ENCODE measurements around the gene CARHSP1. TPM values are rescaled to one million over a fixed set of nuclear protein-coding genes. Genes with fewer than 3 reads are reported as not detected.
A peak's percentile ranks its signal among the peaks of the same experiment; 100 is the strongest.
"Not testable (repeated sequence)": the region's sequence is repeated elsewhere in the genome, so short reads cannot be mapped to it uniquely, and the experiment has no call there.

The CARHSP1 gene
- total RNA-seq, result 10 to 100 TPM; 42.2 to 47.8 (median 44.2) TPM

DNA sequence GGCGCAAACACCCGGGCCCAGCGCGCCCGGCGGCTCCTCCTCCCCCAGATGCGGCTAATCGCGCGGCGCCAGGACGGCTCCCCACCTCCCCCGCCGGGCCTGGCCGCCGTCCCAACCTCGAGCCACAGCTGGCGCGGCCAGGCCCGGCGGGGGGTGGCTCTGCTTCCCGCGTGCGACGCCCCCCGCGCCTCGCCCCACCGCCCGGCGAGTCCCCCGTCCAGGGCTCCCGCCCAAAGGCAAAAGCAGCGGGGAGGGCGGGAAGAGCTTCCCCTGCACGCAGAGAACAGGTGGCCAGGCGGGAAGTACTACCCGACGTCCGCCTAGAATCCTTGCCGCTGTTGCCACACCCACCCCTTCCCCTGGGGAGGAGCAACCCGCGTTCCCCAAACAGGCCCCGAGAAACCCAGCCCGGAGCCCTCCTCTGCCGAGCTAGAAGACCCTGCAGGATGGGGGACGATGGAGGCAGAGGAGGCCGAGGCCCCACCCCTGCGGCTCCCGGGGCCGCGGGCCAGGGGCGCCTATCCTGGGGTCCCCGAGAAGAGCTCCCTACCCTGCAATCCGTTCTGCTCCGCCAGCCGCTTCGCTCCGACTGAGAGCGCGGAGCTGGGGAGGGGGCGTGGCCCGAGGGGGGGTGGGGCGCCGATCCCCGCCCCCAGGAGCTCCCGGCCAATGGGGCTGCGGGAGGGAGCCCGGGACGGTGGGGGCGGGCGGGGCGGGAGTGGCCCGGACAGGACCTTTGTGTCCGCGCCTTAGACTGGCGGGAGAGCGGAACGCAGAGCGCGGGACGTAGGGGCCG lies at the start of gene CARHSP1:
TSS of gene CARHSP1 (minus strand) at position 591 of the 796 bp plus-strand sequence. CDS start 9,678 bp downstream, outside the sequence.
- TF ChIP-seq, protein P1, sequence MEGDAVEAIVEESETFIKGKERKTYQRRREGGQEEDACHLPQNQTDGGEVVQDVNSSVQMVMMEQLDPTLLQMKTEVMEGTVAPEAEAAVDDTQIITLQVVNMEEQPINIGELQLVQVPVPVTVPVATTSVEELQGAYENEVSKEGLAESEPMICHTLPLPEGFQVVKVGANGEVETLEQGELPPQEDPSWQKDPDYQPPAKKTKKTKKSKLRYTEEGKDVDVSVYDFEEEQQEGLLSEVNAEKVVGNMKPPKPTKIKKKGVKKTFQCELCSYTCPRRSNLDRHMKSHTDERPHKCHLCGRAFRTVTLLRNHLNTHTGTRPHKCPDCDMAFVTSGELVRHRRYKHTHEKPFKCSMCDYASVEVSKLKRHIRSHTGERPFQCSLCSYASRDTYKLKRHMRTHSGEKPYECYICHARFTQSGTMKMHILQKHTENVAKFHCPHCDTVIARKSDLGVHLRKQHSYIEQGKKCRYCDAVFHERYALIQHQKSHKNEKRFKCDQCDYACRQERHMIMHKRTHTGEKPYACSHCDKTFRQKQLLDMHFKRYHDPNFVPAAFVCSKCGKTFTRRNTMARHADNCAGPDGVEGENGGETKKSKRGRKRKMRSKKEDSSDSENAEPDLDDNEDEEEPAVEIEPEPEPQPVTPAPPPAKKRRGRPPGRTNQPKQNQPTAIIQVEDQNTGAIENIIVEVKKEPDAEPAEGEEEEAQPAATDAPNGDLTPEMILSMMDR (IDR thresholded peaks at IDR 0.05), result no peak
- TF ChIP-seq POLR2A (IDR thresholded peaks at IDR 0.05), result no peak
- 0 to 1% methylated on average over 21 to 24 of the region's 83 CpGs for WGBS, 2 donors
- peak; percentile 81 to 97 for DNase-seq (ENCODE audit: low spot score in 2 of 2)
- intact Hi-C loops (cut with DNase I; ENCODE audit: low total_unique reads), result no loop called here
- peak within 1 kb of the TSS; percentile 46 for H3K4me3 ChIP-seq (ENCODE audit: low read depth, poor library complexity, severe bottlenecking)

GRCh38 chr16:8917336-8917735 lies 48.5 kb upstream of the CARHSP1 start:
- WGBS, 2 donors, result 90 to 96% methylated on average over 10 of the region's 10 CpGs
- H3K4me3 ChIP-seq (ENCODE audit: low read depth, poor library complexity, severe bottlenecking); intact Hi-C loops (cut with DNase I; ENCODE audit: low total_unique reads): not testable (repeated sequence)
- peak in 1 of 2 donors; percentile 62 for DNase-seq (ENCODE audit: low spot score in 2 of 2)

- DNase-seq (ENCODE audit: low spot score in 2 of 2), result no peak
- intact Hi-C loops (cut with DNase I; ENCODE audit: low total_unique reads), result no loop called here
- 79 to 83% methylated on average over 5 of the region's 5 CpGs for WGBS, 2 donors
- H3K4me3 ChIP-seq (ENCODE audit: low read depth, poor library complexity, severe bottlenecking), result no peak overlapping the region
- no peak for TF ChIP-seq POLR2A (IDR thresholded peaks at IDR 0.05)
- TF ChIP-seq, protein P1 (IDR thresholded peaks at IDR 0.05), result no peak
Observed at GRCh38 chr16:8916541-8917225, 47.9 kb upstream of the CARHSP1 start.

DNA sequence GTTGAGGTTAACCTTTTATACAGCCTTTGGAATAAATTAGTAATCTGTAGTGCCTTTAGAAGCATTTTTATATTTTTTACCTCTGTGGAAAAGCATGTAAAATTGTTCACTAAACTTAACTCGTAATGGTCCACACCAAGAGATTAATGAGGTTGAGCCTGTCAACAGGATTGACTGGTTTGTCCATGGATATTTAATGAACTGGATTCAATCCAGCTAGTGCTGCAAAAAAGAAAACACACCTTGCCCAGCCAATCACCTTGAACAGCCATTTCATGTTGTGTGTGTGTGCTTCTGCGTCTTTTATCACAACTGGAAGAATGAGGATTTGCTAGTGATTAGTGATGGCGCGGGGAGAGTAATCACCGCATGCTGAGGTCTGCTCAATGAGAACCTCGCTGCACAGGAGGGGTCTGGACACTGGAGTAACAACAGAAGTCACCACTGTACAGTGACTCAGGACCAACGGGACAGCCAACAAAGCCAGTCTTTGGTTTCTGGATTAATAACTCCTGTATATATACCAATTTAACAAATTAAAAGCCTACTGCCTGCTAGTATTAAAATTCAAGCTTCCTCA lies 47.0 kb upstream of the CARHSP1 start:
- peak in 1 of 2 donors; percentile 36 for DNase-seq (ENCODE audit: low spot score in 2 of 2)
- intact Hi-C loops (cut with DNase I; ENCODE audit: low total_unique reads), result no loop called here
- no peak overlapping the region for H3K4me3 ChIP-seq (ENCODE audit: low read depth, poor library complexity, severe bottlenecking)
- TF ChIP-seq POLR2A (IDR thresholded peaks at IDR 0.05), result no peak
- TF ChIP-seq, protein P1 (IDR thresholded peaks at IDR 0.05), result no peak
- WGBS, 2 donors, result 75 to 76% methylated on average over 7 of the region's 7 CpGs

DNA sequence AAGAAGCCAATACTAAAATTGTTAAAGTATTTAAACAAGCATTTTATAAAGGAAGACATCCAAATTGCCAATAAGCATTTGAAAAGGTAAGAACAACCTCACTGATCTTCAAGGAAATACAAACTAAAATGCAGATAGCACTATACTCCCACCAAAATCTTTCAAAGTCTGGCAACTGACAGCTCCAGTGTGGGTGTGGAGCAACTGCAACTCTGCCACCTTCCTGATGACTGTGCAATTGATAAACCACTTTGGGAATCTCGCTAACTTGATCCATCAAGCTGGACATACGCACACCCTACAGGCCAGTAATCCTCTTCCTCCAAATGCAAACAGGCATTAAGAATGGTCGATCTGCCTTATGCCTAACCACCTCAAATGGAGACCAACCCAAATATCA lies 45.3 kb upstream of the CARHSP1 start:
- intact Hi-C loops (cut with DNase I; ENCODE audit: low total_unique reads), result no loop called here

More for the DNA sequence above, 45.3 kb upstream of the CARHSP1 start:
- DNase-seq (ENCODE audit: low spot score in 2 of 2), result peak in 1 of 2 donors; percentile 1
- no peak overlapping the region for H3K4me3 ChIP-seq (ENCODE audit: low read depth, poor library complexity, severe bottlenecking)
- no peak for TF ChIP-seq POLR2A (IDR thresholded peaks at IDR 0.05)
- TF ChIP-seq, protein P1 (IDR thresholded peaks at IDR 0.05), result no peak
- 94 to 98% methylated on average over 3 of the region's 3 CpGs for WGBS, 2 donors
